ENCODE measurements around the gene SLC23A2. TPM values are rescaled to one million over a fixed set of nuclear protein-coding genes. Genes with fewer than 3 reads are reported as not detected.
A peak's percentile ranks its signal among the peaks of the same experiment; 100 is the strongest.

The SLC23A2 gene
- total RNA-seq, 1 donor from 2014 or later = 19.2 TPM

- Histone ChIP-seq H3K9me3 (no peaks in the 10 kb centered on the region), H3K36me3 (no peaks in the 10 kb centered on the region), H3K4me3 (no peak overlapping the region), H3K27me3 (ENCODE audit: low read depth) (no peaks in the 10 kb centered on the region), H3K27ac (no peak overlapping the region), H3K4me1 (peaks cover 19% of the 10 kb centered on the region)
- ATAC-seq = peak; percentile 83
- TF ChIP-seq CTCF (IDR thresholded peaks at IDR 0.05) = no peak
- DNase-seq = no peak
- intact Hi-C loops (cut with DNase I) = no loop called here
These were observed 43.4 kb downstream of the SLC23A2 start for GRCh38 chr20:4957939-4958362.

GRCh38 chr20:4957187-4957586, 44.1 kb downstream of the SLC23A2 start:
- DNase-seq (no peak), ATAC-seq (no peak)
- Histone ChIP-seq H3K27ac (no peak overlapping the region), H3K4me1 (peaks cover 15% of the 10 kb centered on the region), H3K9me3 (no peaks in the 10 kb centered on the region), H3K4me3 (no peak overlapping the region), H3K27me3 (ENCODE audit: low read depth) (no peaks in the 10 kb centered on the region), H3K36me3 (no peaks in the 10 kb centered on the region)
- no peak for TF ChIP-seq CTCF (IDR thresholded peaks at IDR 0.05)
- intact Hi-C loops (cut with DNase I) = no loop called here

GRCh38 chr20:4956200-4956810, 45.0 kb downstream of the SLC23A2 start:
- Histone ChIP-seq H3K27ac (no peak overlapping the region), H3K4me3 (no peak overlapping the region), H3K27me3 (ENCODE audit: low read depth) (no peaks in the 10 kb centered on the region), H3K4me1 (peaks cover 9% of the 10 kb centered on the region), H3K36me3 (no peaks in the 10 kb centered on the region), H3K9me3 (no peaks in the 10 kb centered on the region)
- DNase-seq (no peak), ATAC-seq (peak; percentile 64 to 67)
- peak; percentile 82 for TF ChIP-seq CTCF (IDR thresholded peaks at IDR 0.05)
- intact Hi-C loops (cut with DNase I) = no loop called here

GRCh38 chr20:4953881-4954280, 47.4 kb downstream of the SLC23A2 start:
- H3K4me1 ChIP-seq = peaks cover 12% of the 10 kb centered on the region
- intact Hi-C loops (cut with DNase I) = no loop called here
- no peak overlapping the region for H3K4me3 ChIP-seq
- no peaks in the 10 kb centered on the region for H3K9me3 ChIP-seq
- no peak overlapping the region for H3K27ac ChIP-seq
- H3K36me3 ChIP-seq = no peaks in the 10 kb centered on the region
- DNase-seq = no peak
- no peaks in the 10 kb centered on the region for H3K27me3 ChIP-seq (ENCODE audit: low read depth)
- no peak for ATAC-seq
- TF ChIP-seq CTCF (IDR thresholded peaks at IDR 0.05) = no peak

GRCh38 chr20:4952229-4952628, 49.1 kb downstream of the SLC23A2 start:
- Histone ChIP-seq H3K27me3 (ENCODE audit: low read depth) (no peaks in the 10 kb centered on the region), H3K36me3 (no peaks in the 10 kb centered on the region), H3K4me1 (peaks cover 17% of the 10 kb centered on the region), H3K27ac (no peak overlapping the region), H3K9me3 (no peaks in the 10 kb centered on the region), H3K4me3 (no peak overlapping the region)
- ATAC-seq (no peak), DNase-seq (no peak)
- intact Hi-C loops (cut with DNase I) = no loop called here
- no peak for TF ChIP-seq CTCF (IDR thresholded peaks at IDR 0.05)

Measured in lower lobe of right lung (tissue), 2 donors.